WTC11 (cell line): ENCODE measurements around the gene PRKCB. TPM values are rescaled to one million over a fixed set of nuclear protein-coding genes. Genes with fewer than 3 reads are reported as not detected.

Experiments
- ATAC-seq: fragments of 200-7000 bp; cut with Tn5 transposase; 2 replicates; pipeline ENCODE4 v1.10.0; 2021; ENCODE audit warnings: mild to moderate bottlenecking, moderate library complexity
- CTCF ChIA-PET: fragments of 300-600 bp; sonication (Branson Sonifier 250); formaldehyde crosslinking; loops from one replicate; lab custom pipeline; 2021; ENCODE audit warnings: antibody characterized with exemption; lab: Charles Lee
- POLR2A ChIA-PET: fragments of 350-600 bp; sonication (Branson Sonifier 250); formaldehyde crosslinking; loops from one replicate; lab custom pipeline; 2021; ENCODE audit warnings: antibody characterized with exemption; lab: Charles Lee
- DNase-seq: peaks from one replicate; pipeline ENCODE4 v3.0.0; 2021; ENCODE audit warnings: low spot score
- H3K27ac Mint-ChIP-seq: 2 replicates; pipeline ENCODE4 v1.8.0; 2021; ENCODE audit warnings: mixed read lengths
- H3K27me3 Mint-ChIP-seq: 2 replicates; pipeline ENCODE4 v1.8.0; 2021; ENCODE audit warnings: low read depth, mild to moderate bottlenecking, moderate library complexity, mixed read lengths
- H3K36me3 Mint-ChIP-seq: 2 replicates; pipeline ENCODE4 v1.8.0; 2021; ENCODE audit warnings: mixed read lengths
- H3K4me1 Mint-ChIP-seq: 2 replicates; pipeline ENCODE4 v1.8.0; 2022; ENCODE audit warnings: mixed read lengths
- H3K4me3 Mint-ChIP-seq: 2 replicates; pipeline ENCODE4 v1.8.0; 2021; ENCODE audit warnings: mild to moderate bottlenecking, moderate library complexity, mixed read lengths
- H3K9me3 Mint-ChIP-seq: 2 replicates; pipeline ENCODE4 v1.8.0; 2021; ENCODE audit warnings: mixed read lengths
- ATF1 ChIP-seq: sonication (generic); formaldehyde crosslinking; IDR thresholded peaks from 2 replicates; pipeline ENCODE4 v1.8.1; 2023; ENCODE audit warnings: mild to moderate bottlenecking, moderate library complexity, missing genetic modification reagents
- ATF2 ChIP-seq: sonication (generic); formaldehyde crosslinking; IDR thresholded peaks from 2 replicates; pipeline ENCODE4 v1.8.1; 2022; ENCODE audit warnings: low read depth, missing genetic modification reagents, borderline replicate concordance
- CDX4 ChIP-seq: fragments of 250-450 bp; sonication (Bioruptor Pico); IDR thresholded peaks from 2 replicates; pipeline ENCODE4 v1.9.0; 2021; ENCODE audit warnings: moderate library complexity, mild to moderate bottlenecking, inconsistent platforms, borderline replicate concordance
- E2F1 ChIP-seq: sonication (generic); formaldehyde crosslinking; IDR thresholded peaks from 2 replicates; pipeline ENCODE4 v1.8.0; 2022; ENCODE audit warnings: mild to moderate bottlenecking, missing genetic modification reagents
- ESRRA ChIP-seq: sonication (generic); formaldehyde crosslinking; IDR thresholded peaks from 2 replicates; pipeline ENCODE4 v1.8.1; 2022; ENCODE audit warnings: mild to moderate bottlenecking, missing genetic modification reagents, borderline replicate concordance
- FOXP4 ChIP-seq: sonication (generic); formaldehyde crosslinking; IDR thresholded peaks from 2 replicates; pipeline ENCODE4 v1.8.0; 2022; ENCODE audit warnings: mild to moderate bottlenecking, missing genetic modification reagents
- HMGA2 ChIP-seq: fragments of 250-450 bp; sonication (Bioruptor Pico); IDR thresholded peaks from 2 replicates; pipeline ENCODE4 v1.4.0; 2021; ENCODE audit warnings: mild to moderate bottlenecking, moderate library complexity
- IRF1 ChIP-seq: sonication (generic); formaldehyde crosslinking; IDR thresholded peaks from 2 replicates; pipeline ENCODE4 v1.8.0; 2023; ENCODE audit warnings: missing genetic modification reagents
- MYBL2 ChIP-seq: sonication (generic); formaldehyde crosslinking; IDR thresholded peaks from 2 replicates; pipeline ENCODE4 v1.8.1; 2023; ENCODE audit warnings: mild to moderate bottlenecking, moderate library complexity, missing genetic modification reagents
- TCF7 ChIP-seq: sonication (generic); formaldehyde crosslinking; IDR thresholded peaks from 2 replicates; pipeline ENCODE4 v1.8.0; 2022; ENCODE audit warnings: mild to moderate bottlenecking, low read depth, missing genetic modification reagents, moderate library complexity
- TP53 ChIP-seq: sonication (generic); formaldehyde crosslinking; IDR thresholded peaks from 2 replicates; pipeline ENCODE4 v1.8.1; 2023; ENCODE audit warnings: mild to moderate bottlenecking, missing genetic modification reagents
- ZBTB21 ChIP-seq: sonication (generic); formaldehyde crosslinking; IDR thresholded peaks from 2 replicates; pipeline ENCODE4 v1.8.1; 2023; ENCODE audit warnings: mild to moderate bottlenecking, missing genetic modification reagents, borderline replicate concordance
- ZBTB43 ChIP-seq: sonication (generic); formaldehyde crosslinking; IDR thresholded peaks from 2 replicates; pipeline ENCODE4 v1.8.1; 2023; ENCODE audit warnings: mild to moderate bottlenecking, missing genetic modification reagents
- ZNF317 ChIP-seq: sonication (generic); formaldehyde crosslinking; IDR thresholded peaks from 2 replicates; pipeline ENCODE4 v1.8.1; 2023; ENCODE audit warnings: low read depth, mild to moderate bottlenecking, moderate library complexity, missing genetic modification reagents, borderline replicate concordance
- ZNF396 ChIP-seq: fragments of 250-450 bp; sonication (Bioruptor Pico); IDR thresholded peaks from 2 replicates; pipeline ENCODE4 v1.8.0; 2021; ENCODE audit warnings: mild to moderate bottlenecking, moderate library complexity, borderline replicate concordance
- ZNF512 ChIP-seq: sonication (generic); formaldehyde crosslinking; IDR thresholded peaks from 2 replicates; pipeline ENCODE4 v1.8.1; 2022; ENCODE audit warnings: missing genetic modification reagents, borderline replicate concordance
- ZNF532 ChIP-seq: fragments of 250-450 bp; sonication (Bioruptor Pico); IDR thresholded peaks from 2 replicates; pipeline ENCODE4 v1.9.0; 2021; ENCODE audit warnings: mild to moderate bottlenecking, borderline replicate concordance
- total RNA-seq: library from RNA; stranded (reverse); gene quantifications from 3 replicates; pipeline ENCODE4 v1.2.3, GENCODE V29; 2021

PRKCB gene
- total RNA-seq, 1 experiment from 2014 or later = 6.9 TPM

GRCh38 chr16:23999663-24000062 is 163.9 kb downstream of the PRKCB start:
- H3K27me3 Mint-ChIP-seq = peaks cover 7% of the 10 kb centered on the region; the same call in 1 of the 2 replicates
- no peaks in the 10 kb centered on the region for H3K9me3 Mint-ChIP-seq
- H3K4me1 Mint-ChIP-seq = no peaks in the 10 kb centered on the region
- TF ChIP-seq CDX4 (CRISPR knock-in tag) (no peak), ZNF396 (CRISPR knock-in tag) (no peak), HMGA2 (CRISPR knock-in tag) (no peak), ESRRA (no peak), TCF7 (no peak)
- H3K36me3 Mint-ChIP-seq = no peaks in the 10 kb centered on the region
- DNase-seq (no peak), ATAC-seq (no peak)
- no peak overlapping the region for H3K4me3 Mint-ChIP-seq
- no peak overlapping the region for H3K27ac Mint-ChIP-seq
- ChIA-PET POLR2A (no interaction called here), CTCF (interaction anchor here (2.4 kb wide), 1 partner anchor 11 kb away, joined by 15 read pairs; no protein-coding TSS in a partner anchor)

- no peaks in the 10 kb centered on the region for H3K9me3 Mint-ChIP-seq
- TF ChIP-seq ZNF512 (CRISPR knock-in tag) (no peak), ZNF317 (CRISPR knock-in tag) (no peak), MYBL2 (CRISPR knock-in tag) (no peak), ATF1 (no peak), E2F1 (CRISPR knock-in tag) (no peak), ZBTB21 (CRISPR knock-in tag) (no peak), IRF1 (CRISPR knock-in tag) (no peak), ATF2 (no peak), FOXP4 (CRISPR knock-in tag) (no peak), ZBTB43 (CRISPR knock-in tag) (no peak), TP53 (no peak), ZNF532 (CRISPR knock-in tag) (no peak)
- TF ChIP-seq, all 79 proteins: peak for 0
- ATAC-seq (no peak), DNase-seq (no peak)
- CTCF ChIA-PET = interaction anchor here (1.2 kb wide), 1 partner anchor 9 kb away, joined by 15 read pairs; no protein-coding TSS in a partner anchor
- H3K27me3 Mint-ChIP-seq = peaks cover 11% of the 10 kb centered on the region
- no peak overlapping the region for H3K4me3 Mint-ChIP-seq
- no peaks in the 10 kb centered on the region for H3K4me1 Mint-ChIP-seq
- H3K36me3 Mint-ChIP-seq = no peaks in the 10 kb centered on the region
- H3K27ac Mint-ChIP-seq = no peak overlapping the region
- POLR2A ChIA-PET = no interaction called here
Measured at GRCh38 chr16:24001710-24002109, 165.9 kb downstream of the PRKCB start.
